Left lung (tissue), 10 donors: ENCODE results near the gene PRCC. TPM values are rescaled to one million over a fixed set of nuclear protein-coding genes. Genes with fewer than 3 reads are reported as not detected.

Source experiments
- ATAC-seq: fragments of 200-7000 bp; cut with Tn5 transposase; one replicate; pipeline ENCODE4 v1.9.1; 2020; ENCODE audit warnings: moderate library complexity
- DNase-seq, 4 donors: peaks; one replicate each; pipeline ENCODE4 v3.0.0-alpha.2; 2013 to 2020
- H3K27ac ChIP-seq, 2 donors: fragments of 200-600 bp; sonication (generic) in 1 of 2; one replicate each; pipeline versions ENCODE4 v1.5.0 to v1.8.0; 2020 to 2021
- H3K27me3 ChIP-seq, 2 donors: fragments of 200-600 bp; sonication (generic) in 1 of 2; one replicate each; pipeline versions ENCODE4 v1.5.0 to v1.8.0; 2020 to 2021
- H3K36me3 ChIP-seq, 2 donors: fragments of 200-600 bp; sonication (generic) in 1 of 2; one replicate each; pipeline versions ENCODE4 v1.5.0 to v1.8.0; 2020 to 2021
- H3K4me1 ChIP-seq, 2 donors: fragments of 200-600 bp; one replicate each; pipeline ENCODE4 v1.8.0; 2021
- H3K4me3 ChIP-seq, 2 donors: fragments of 200-600 bp; sonication (generic) in 1 of 2; one replicate each; pipeline versions ENCODE4 v1.5.0 to v1.8.0; 2020 to 2021; ENCODE audit warnings: mild to moderate bottlenecking in 1 of 2
- H3K9me3 ChIP-seq, 2 donors: fragments of 200-600 bp; sonication (generic) in 1 of 2; one replicate each; pipeline versions ENCODE4 v1.5.0 to v1.8.0; 2020 to 2021
- CTCF ChIP-seq, 2 donors: fragments of 200-600 bp; sonication (generic) in 1 of 2; IDR thresholded peaks; one replicate each; pipeline versions ENCODE4 v1.5.0 to v1.8.0; 2021; ENCODE audit warnings: antibody characterized with exemption in 2 of 2
- intact Hi-C, 2 donors: fragments of 100-400 bp; cut with DNase I; formaldehyde crosslinking; loops; one replicate each; pipeline versions ENCODE4 v1.11.2 to v1.14.2; 2022
- polyA plus RNA-seq, 6 donors: library from polyadenylated mRNA; unstranded; fragments of 120-200 nt; gene quantifications; one replicate each; pipeline ENCODE4 v1.2.1, GENCODE V29; 2013; ENCODE audit not compliant: insufficient read length in 6 of 6
- total RNA-seq, 2 donors: library from RNA; stranded (reverse); fragmentation: NEBNext Ultra II Directional; extraction: Animal tissue kit (Norgen Biotek cat#: 25700); gene quantifications; one replicate each; pipeline ENCODE4 v1.2.1, GENCODE V29; 2021
- donor health status: DM: no; HTN: yes; CAD: no.
- donor health status: DM: no; HTN: no; CAD: no.

The PRCC gene
- total and polyA plus RNA-seq, 8 donors: 40.7 to 106 (median 96.3) TPM

DNA sequence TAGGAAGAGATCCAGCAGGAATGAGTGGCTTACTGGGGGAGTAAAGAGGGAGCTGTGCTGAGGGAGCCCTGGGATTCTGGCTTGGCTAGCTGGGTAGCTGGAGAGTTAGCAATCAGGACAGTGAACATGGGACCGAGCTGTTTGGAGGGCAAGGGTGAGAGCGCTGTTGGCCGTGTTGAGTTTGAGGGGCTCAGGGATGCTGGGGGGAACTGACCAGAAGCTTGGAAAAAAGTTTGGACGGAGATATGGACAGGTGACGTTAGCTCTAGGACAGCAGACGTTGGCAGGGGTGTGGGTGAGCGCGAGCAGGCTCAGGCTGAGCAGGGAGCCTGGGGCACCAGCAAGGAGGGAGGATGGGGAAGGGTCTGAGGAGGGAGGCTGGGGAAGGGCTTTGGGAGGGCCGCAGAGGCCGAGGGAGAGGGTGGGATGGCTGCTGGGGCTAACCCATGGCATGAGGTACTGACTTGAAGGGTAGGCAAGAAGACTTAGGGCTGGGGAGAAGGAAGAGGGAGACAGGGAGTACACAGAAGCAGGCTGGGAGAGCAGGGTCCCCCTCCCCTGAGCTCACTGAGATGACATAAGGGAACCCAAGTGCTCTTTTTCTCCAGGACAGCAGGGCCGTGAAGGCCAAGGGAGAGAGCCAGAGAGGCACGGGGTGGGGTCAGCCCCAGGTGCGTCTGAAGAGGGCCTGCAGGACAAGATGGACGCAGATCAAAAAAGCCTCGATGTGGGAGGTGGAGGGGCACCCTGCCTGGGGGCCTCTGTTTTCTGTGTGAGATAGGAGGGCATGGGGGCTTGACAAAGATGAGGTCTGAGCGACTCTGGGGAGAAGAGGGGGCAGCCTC is 41.1 kb downstream of the PRCC start:
- DNase-seq (no peak), ATAC-seq (no peak)

DNA sequence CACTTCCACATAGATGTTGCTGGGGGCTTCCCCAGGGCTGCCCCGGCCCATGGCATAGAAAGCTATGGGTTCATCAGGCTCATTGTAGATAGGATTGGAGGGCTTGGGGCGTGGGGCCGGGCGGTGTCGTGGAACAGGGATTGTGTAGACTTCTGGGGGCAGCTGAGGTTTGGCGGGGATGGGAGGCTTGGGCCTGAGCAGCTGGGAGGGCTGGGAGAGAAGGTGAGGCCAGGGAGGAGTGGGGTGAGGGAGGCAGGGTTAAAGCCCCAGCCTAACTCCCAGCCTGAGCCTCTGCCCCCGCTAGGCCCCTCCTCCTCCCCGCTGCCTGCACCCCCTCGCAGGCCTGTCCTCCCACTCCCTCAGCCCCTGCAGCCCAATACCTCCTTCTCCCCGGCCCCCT is 41.9 kb downstream of the PRCC start:
- Histone ChIP-seq H3K4me1 (peaks cover 7 to 17% of the 10 kb centered on the region in 2 donors), H3K4me3 (no peak overlapping the region), H3K9me3 (no peaks in the 10 kb centered on the region), H3K36me3 (no peaks in the 10 kb centered on the region), H3K27ac (no peak overlapping the region), H3K27me3 (peaks cover 0 to 20% of the 10 kb centered on the region in 2 donors)
- ATAC-seq (no peak), DNase-seq (no peak)
- intact Hi-C loops: no loop called here
- no peak for TF ChIP-seq CTCF (IDR thresholded peaks at IDR 0.05)

More for the DNA sequence above, 41.1 kb downstream of the PRCC start:
- Histone ChIP-seq H3K36me3 (no peaks in the 10 kb centered on the region), H3K27ac (no peak overlapping the region), H3K4me1 (peaks cover 3 to 13% of the 10 kb centered on the region in 2 donors), H3K4me3 (no peak overlapping the region), H3K9me3 (no peaks in the 10 kb centered on the region), H3K27me3 (peaks cover 0 to 11% of the 10 kb centered on the region in 2 donors)
- no peak for TF ChIP-seq CTCF (IDR thresholded peaks at IDR 0.05)
- intact Hi-C loops: no loop called here

DNA sequence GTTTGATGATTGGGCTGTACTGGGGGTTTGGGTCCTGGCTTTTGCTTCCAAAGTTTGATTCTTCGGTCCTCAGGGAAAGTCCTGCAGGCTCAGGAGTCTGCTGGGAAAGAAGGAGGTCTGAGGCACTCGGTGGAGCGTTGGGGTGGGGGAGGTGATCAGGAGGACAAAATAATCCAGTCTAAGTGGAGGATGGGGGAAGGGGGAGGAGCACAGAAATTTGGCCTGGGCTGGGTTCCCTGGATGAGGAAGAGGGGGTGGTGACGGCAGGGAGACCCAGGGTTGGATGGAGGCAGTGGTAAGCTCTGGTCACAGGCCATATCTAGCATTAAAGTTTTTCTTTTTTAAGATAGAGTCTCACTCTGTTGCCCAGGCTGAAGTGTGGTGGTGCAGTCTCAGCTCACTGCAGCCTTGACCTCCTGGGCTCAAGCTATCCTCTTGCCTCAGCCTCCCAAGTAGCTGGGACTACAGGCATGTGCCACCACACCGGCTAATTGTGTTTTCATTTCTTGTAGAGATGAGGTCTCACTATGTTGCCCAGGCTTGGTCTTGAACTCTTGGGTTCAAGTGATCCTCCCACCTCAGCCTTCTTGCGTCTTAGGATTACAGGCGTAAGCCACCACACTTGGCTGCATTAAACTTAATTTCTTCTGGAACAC is 42.5 kb downstream of the PRCC start:
- Histone ChIP-seq H3K27ac (no peak overlapping the region), H3K4me1 (peaks cover 8 to 21% of the 10 kb centered on the region in 2 donors), H3K27me3 (peaks cover 0 to 26% of the 10 kb centered on the region in 2 donors), H3K4me3 (no peak overlapping the region), H3K9me3 (no peaks in the 10 kb centered on the region), H3K36me3 (no peaks in the 10 kb centered on the region)
- no peak for ATAC-seq
- intact Hi-C loops: no loop called here
- no peak for DNase-seq
- no peak for TF ChIP-seq CTCF (IDR thresholded peaks at IDR 0.05)

DNA sequence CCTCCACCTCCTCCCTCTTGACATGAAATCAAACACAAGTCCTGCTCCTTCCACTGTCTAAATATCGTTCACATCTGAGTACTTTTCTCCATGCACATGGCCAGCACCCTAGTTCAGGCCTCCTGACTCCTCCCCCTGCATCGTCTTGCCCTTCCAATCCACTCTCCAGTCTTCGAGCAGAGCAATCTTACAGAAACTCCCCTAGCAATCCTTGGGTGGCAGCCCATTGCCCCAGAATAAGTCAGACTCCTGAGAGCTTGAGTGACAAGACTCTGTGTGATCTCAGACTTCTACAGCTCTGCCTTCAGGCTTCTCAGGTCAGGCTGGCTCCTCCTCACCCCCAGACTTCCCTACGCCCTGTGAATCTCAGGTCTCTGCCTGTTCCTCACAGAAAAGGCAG is 43.8 kb downstream of the PRCC start:
- DNase-seq (no peak), ATAC-seq (no peak)
- H3K27me3 ChIP-seq: peaks cover 0 to 29% of the 10 kb centered on the region in 2 donors
- H3K36me3 ChIP-seq: no peaks in the 10 kb centered on the region
- no peak for TF ChIP-seq CTCF (IDR thresholded peaks at IDR 0.05)
- no peaks in the 10 kb centered on the region for H3K9me3 ChIP-seq
- H3K4me3 ChIP-seq: no peak overlapping the region
- intact Hi-C loops: no loop called here
- no peak overlapping the region for H3K27ac ChIP-seq
- peaks cover 10 to 28% of the 10 kb centered on the region in 2 donors for H3K4me1 ChIP-seq

DNA sequence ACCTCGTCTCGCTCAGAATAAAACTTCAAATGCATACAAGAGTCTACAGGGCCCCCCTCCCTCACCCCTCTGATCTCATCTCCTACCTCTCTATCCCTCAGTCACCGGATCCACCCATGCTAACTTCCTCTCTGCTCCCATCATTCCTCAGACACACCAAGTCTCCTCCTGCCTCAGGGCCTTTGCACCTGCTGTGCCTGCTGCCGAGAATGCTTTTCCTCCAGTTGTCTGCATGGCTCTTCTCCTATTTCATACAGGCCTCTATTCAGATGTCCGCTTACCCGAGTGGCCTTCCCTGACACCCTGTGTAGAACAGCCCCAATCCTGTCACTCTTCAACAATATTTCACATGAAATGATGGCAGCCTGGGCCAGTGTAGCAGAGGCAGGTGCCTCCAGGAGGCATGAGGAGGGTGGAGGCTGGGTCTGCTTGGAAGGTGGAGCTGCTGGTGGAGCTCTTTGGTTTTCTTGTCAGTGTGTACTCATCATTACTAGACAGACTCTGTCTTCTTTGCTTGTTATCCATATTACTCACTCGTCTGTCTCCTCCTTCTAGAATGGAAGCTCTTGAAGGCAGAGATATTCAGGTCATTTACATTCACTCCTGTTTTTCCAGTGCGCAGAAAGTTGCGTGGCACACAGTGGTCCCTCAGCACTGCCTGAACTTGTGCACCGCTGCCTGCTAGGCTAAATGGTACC is 45.1 kb downstream of the PRCC start:
- H3K27me3 ChIP-seq: peaks cover 0 to 29% of the 10 kb centered on the region in 2 donors
- H3K4me3 ChIP-seq: no peak overlapping the region
- H3K9me3 ChIP-seq: no peaks in the 10 kb centered on the region
- H3K4me1 ChIP-seq: peaks cover 10 to 28% of the 10 kb centered on the region in 2 donors
- intact Hi-C loops: no loop called here
- no peak for ATAC-seq
- DNase-seq: no peak
- no peaks in the 10 kb centered on the region for H3K36me3 ChIP-seq
- TF ChIP-seq CTCF (IDR thresholded peaks at IDR 0.05): no peak
- H3K27ac ChIP-seq: no peak overlapping the region
